HCT116 (cell line): ENCODE measurements around the gene ZNF2. TPM values are rescaled to one million over a fixed set of nuclear protein-coding genes. Genes with fewer than 3 reads are reported as not detected.

Experiments
- ATAC-seq: fragments of 200-7000 bp; cut with Tn5 transposase; 2 replicates; pipeline ENCODE4 v1.9.1; 2020; ENCODE audit warnings: mild to moderate bottlenecking, moderate library complexity
- BruUV-seq: library from RNA; stranded (reverse); fragments of 400-500 nt; replicated peaks from 2 replicates; lab custom pipeline; 2021; lab: Mats Ljungman, UMichigan
- CTCF ChIA-PET: fragments of 300-600 bp; sonication (Branson Sonifier 250); formaldehyde crosslinking; loops from one replicate; lab custom pipeline; 2021; ENCODE audit warnings: antibody characterized with exemption; lab: Charles Lee
- POLR2A ChIA-PET: fragments of 300-600, 350-600 bp; sonication (Branson Sonifier 250); formaldehyde crosslinking; loops from one replicate; lab custom pipeline; 2021; ENCODE audit warnings: antibody characterized with exemption; lab: Charles Lee
- RAD21 ChIA-PET, 2 experiments: fragments of 300-600 bp; sonication (Branson Sonifier 250); formaldehyde crosslinking; loops; one replicate each; lab custom pipeline; 2023; ENCODE audit warnings: low total read pairs in 2 of 2; ENCODE audit not compliant: uncharacterized antibody in 2 of 2, unreplicated experiment in 2 of 2, low non-redundant PET in 1 of 2; lab: Charles Lee
- DNase-seq: peaks from one replicate; pipeline ENCODE4 v3.0.0-alpha.2; 2010; ENCODE audit warnings: low read depth, low spot score
- H2AFZ ChIP-seq: fragments of 200-600 bp; shearing (Covaris generic), sonication (generic); 2 replicates; pipeline ENCODE4 v1.6.1; 2017; ENCODE audit warnings: low read depth, mixed run types, mixed read lengths, antibody characterized with exemption, low read length; ENCODE audit not compliant: poor library complexity, severe bottlenecking
- H3K27ac ChIP-seq: 2 replicates; pipeline ENCODE4 v1.5.1; 2012; ENCODE audit warnings: low read depth, low read length
- H3K27me3 ChIP-seq: fragments of 200-600 bp; sonication (generic); 2 replicates; pipeline ENCODE4 v1.6.1; 2016; ENCODE audit warnings: mixed run types, low read length, mixed read lengths; ENCODE audit not compliant: insufficient read depth
- H3K36me3 ChIP-seq, 2 experiments: fragments of 200-500 bp in 1 of 2; fragments of 200-600 bp in 1 of 2; sonication (Bioruptor generic) in 1 of 2; sonication (generic) in 1 of 2; 2 replicates each; pipeline versions ENCODE4 v1.5.1 to v1.6.1; 2014 to 2016; ENCODE audit warnings: low read length in 2 of 2, inconsistent platforms in 1 of 2, mixed read lengths in 1 of 2, mixed run types in 1 of 2; ENCODE audit not compliant: insufficient read depth in 2 of 2, control insufficient read depth in 1 of 2
- H3K4me1 ChIP-seq, 2 experiments: fragments of 200-600 bp in 1 of 2; sonication (generic) in 1 of 2; 2 replicates each; pipeline versions ENCODE4 v1.5.1 to v1.6.1; 2012 to 2017; ENCODE audit warnings: low read length in 2 of 2, inconsistent platforms in 1 of 2, mild to moderate bottlenecking in 1 of 2, mixed read lengths in 1 of 2, mixed run types in 1 of 2, moderate library complexity in 1 of 2; ENCODE audit not compliant: insufficient read depth in 2 of 2, control insufficient read depth in 1 of 2
- H3K4me2 ChIP-seq: fragments of 200-600 bp; sonication (generic); 2 replicates; pipeline ENCODE4 v1.6.1; 2017; ENCODE audit warnings: mixed run types, low read length, mixed read lengths
- H3K4me3 ChIP-seq, 2 experiments: fragments of 200-600 bp in 1 of 2; sonication (generic) in 1 of 2; replicated peaks in 1 of 2; 2 replicates each; pipeline ENCODE4 v1.5.1; 2011 to 2016; ENCODE audit warnings: low read length in 2 of 2, control low read depth in 1 of 2, low read depth in 1 of 2, mild to moderate bottlenecking in 1 of 2, mixed read lengths in 1 of 2, mixed run types in 1 of 2
- H3K79me2 ChIP-seq: fragments of 200-600 bp; sonication (generic); 2 replicates; pipeline ENCODE4 v1.6.1; 2017; ENCODE audit warnings: mild to moderate bottlenecking, mixed run types, low read length, moderate library complexity, mixed read lengths; ENCODE audit not compliant: insufficient read depth
- H3K9ac ChIP-seq: fragments of 200-600 bp; sonication (generic); 2 replicates; pipeline ENCODE4 v1.6.1; 2016; ENCODE audit warnings: low read length, mixed read lengths
- H3K9me2 ChIP-seq: fragments of 200-600 bp; sonication (generic), shearing (Covaris generic); 2 replicates; pipeline ENCODE4 v1.6.1; 2017; ENCODE audit warnings: mixed run types, mild to moderate bottlenecking, moderate library complexity; ENCODE audit not compliant: insufficient read depth
- H3K9me3 ChIP-seq, 2 experiments: fragments of 200-500 bp in 1 of 2; fragments of 200-600 bp in 1 of 2; sonication (Bioruptor generic) in 1 of 2; sonication (generic) in 1 of 2; 2 replicates each; pipeline ENCODE4 v1.6.1; 2014 to 2017; ENCODE audit warnings: low read length in 2 of 2, mixed read lengths in 2 of 2, inconsistent platforms in 1 of 2, low read depth in 1 of 2, mild to moderate bottlenecking in 1 of 2, mixed run types in 1 of 2, moderate library complexity in 1 of 2; ENCODE audit not compliant: control insufficient read depth in 1 of 2, insufficient read depth in 1 of 2
- H4K20me1 ChIP-seq: fragments of 200-600 bp; sonication (generic), shearing (Covaris generic); 2 replicates; pipeline ENCODE4 v1.6.1; 2017; ENCODE audit warnings: mixed run types, mild to moderate bottlenecking, moderate library complexity; ENCODE audit not compliant: insufficient read depth
- ATF3 ChIP-seq: IDR thresholded peaks from 2 replicates; pipeline ENCODE4 v1.6.1; 2012
- CBX3 ChIP-seq: IDR thresholded peaks from 2 replicates; pipeline ENCODE4 v1.6.1; 2012; ENCODE audit warnings: low read depth
- CEBPB ChIP-seq: IDR thresholded peaks from 2 replicates; pipeline ENCODE4 v1.6.1; 2012; ENCODE audit warnings: low read depth
- EZH2 ChIP-seq: fragments of 200-600 bp; sonication (generic); IDR thresholded peaks from 2 replicates; pipeline ENCODE4 v1.6.1; 2017; ENCODE audit warnings: antibody characterized with exemption, mixed run types
- EZH2phosphoT487 ChIP-seq: fragments of 200-600 bp; IDR thresholded peaks from 2 replicates; pipeline ENCODE4 v1.6.1; 2018; ENCODE audit warnings: antibody characterized with exemption, borderline replicate concordance
- FOSL1 ChIP-seq: IDR thresholded peaks from 2 replicates; pipeline ENCODE4 v1.6.1; 2012; ENCODE audit warnings: low read depth
- SIN3A ChIP-seq: IDR thresholded peaks from 2 replicates; pipeline ENCODE4 v1.6.1; 2012; ENCODE audit warnings: low read depth
- ZFX ChIP-seq: fragments of 450-650 bp; IDR thresholded peaks from 2 replicates; pipeline ENCODE4 v1.6.1; 2017
- ZNF274 ChIP-seq: fragments of 200-500 bp; sonication (Bioruptor generic); IDR thresholded peaks from 2 replicates; pipeline ENCODE4 v1.6.1; 2014; ENCODE audit warnings: mild to moderate bottlenecking, low read depth, low read length, inconsistent platforms
- intact Hi-C: fragments of 100-400 bp; cut with micrococcal nuclease; formaldehyde crosslinking; loops from 2 replicates; pipeline ENCODE4 v1.10.0; 2022
- total RNA-seq: library from RNA; stranded (reverse); gene quantifications from one replicate; pipeline ENCODE4 v1.2.1, GENCODE V29; 2021; ENCODE audit not compliant: unreplicated experiment

Gene ZNF2
- total RNA-seq, 1 experiment from 2014 or later: 3.4 TPM

GRCh38 chr2:95165371-95166064, at the start of gene ZNF2 (continued):
- TF ChIP-seq EZH2: no peak
- TF ChIP-seq CBX3: peak; percentile 16; the same call in 1 of the 2 replicates
- no peak for TF ChIP-seq CEBPB
- TF ChIP-seq FOSL1: no peak

- Histone ChIP-seq H3K4me3 (peak overlapping the region; percentile 98 to 100), H3K4me1 (peaks cover 0 to 25% of the 10 kb centered on the region in 2 experiments; a peak in 3 of 4 replicates), H3K27ac (peak overlapping the region; percentile 89), H3K27me3 (no peaks in the 10 kb centered on the region), H3K36me3 (peaks cover 7 to 9% of the 10 kb centered on the region in 2 experiments; a peak in 2 of 4 replicates), H3K9me3 (no peaks in the 10 kb centered on the region), H3K4me2 (peak overlapping the region; percentile 97), H2AFZ (peak overlapping the region; percentile 82), H4K20me1 (no peaks in the 10 kb centered on the region), H3K79me2 (peaks cover 49% of the 10 kb centered on the region), H3K9ac (peak overlapping the region; percentile 91), H3K9me2 (no peaks in the 10 kb centered on the region)
- intact Hi-C loops: loop anchor here (1.0 kb wide), 1 partner anchor 44 kb away; the partner anchor contains the start of gene ZNF2
- ChIA-PET CTCF (interaction anchor here (1.1 kb wide), 2 partner anchors 41 to 42 kb away, joined by 3 to 4 read pairs; no protein-coding TSS in a partner anchor), RAD21 (no interaction called here), POLR2A (interaction anchor here (1.2 kb wide), 1 partner anchor 16 kb away, joined by 3 read pairs; no protein-coding TSS in a partner anchor)
- TF ChIP-seq EZH2phosphoT487 (no peak), FOSL1 (no peak), ZFX (no peak), SIN3A (no peak), ATF3 (no peak), EZH2 (no peak), CBX3 (no peak), ZNF274 (no peak)
- DNase-seq: no peak
- BruUV-seq: TSS peak; percentile 42
- 0 out of 2 replicates have a peak, but pooled peaks have one; percentile 3 for ATAC-seq
Observed at GRCh38 chr2:95121093-95121406, 44.6 kb upstream of the ZNF2 start.
